ENCODE measurements around the gene CABP7. TPM values are rescaled to one million over a fixed set of nuclear protein-coding genes. Genes with fewer than 3 reads are reported as not detected.

Gene CABP7
- total RNA-seq, 4 donors from 2014 or later, result 0.13 to 0.19 TPM; not detected in 2

DNA sequence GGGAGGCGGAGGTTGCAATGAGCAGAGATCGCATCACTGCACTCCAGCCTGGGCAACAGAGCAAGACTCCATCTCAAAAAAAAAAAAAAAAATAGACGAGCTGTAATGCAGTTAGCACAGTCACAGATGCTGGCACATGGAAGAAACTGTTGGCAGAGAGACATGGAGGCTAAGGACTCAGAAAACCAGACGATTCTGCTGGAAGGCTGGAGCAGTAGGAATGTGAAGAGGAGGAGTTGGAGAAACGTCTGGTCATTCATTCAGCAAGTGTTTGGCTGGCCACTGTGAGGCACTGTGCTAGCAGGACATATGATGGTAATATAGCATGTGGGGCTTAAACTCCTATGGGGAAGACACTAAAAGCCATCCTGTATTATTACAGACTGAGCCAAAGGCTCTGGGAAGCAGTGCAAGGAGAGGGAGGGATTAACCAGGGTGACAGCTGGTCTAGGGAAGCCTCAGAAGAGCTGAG lies 52.4 kb downstream of the CABP7 start:
- TF ChIP-seq, protein P1, sequence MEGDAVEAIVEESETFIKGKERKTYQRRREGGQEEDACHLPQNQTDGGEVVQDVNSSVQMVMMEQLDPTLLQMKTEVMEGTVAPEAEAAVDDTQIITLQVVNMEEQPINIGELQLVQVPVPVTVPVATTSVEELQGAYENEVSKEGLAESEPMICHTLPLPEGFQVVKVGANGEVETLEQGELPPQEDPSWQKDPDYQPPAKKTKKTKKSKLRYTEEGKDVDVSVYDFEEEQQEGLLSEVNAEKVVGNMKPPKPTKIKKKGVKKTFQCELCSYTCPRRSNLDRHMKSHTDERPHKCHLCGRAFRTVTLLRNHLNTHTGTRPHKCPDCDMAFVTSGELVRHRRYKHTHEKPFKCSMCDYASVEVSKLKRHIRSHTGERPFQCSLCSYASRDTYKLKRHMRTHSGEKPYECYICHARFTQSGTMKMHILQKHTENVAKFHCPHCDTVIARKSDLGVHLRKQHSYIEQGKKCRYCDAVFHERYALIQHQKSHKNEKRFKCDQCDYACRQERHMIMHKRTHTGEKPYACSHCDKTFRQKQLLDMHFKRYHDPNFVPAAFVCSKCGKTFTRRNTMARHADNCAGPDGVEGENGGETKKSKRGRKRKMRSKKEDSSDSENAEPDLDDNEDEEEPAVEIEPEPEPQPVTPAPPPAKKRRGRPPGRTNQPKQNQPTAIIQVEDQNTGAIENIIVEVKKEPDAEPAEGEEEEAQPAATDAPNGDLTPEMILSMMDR (IDR thresholded peaks at IDR 0.05), result no peak
- ATAC-seq (ENCODE audit: low FRiP score), result peak; percentile 53
- no peak for DNase-seq (ENCODE audit: low spot score)

DNA sequence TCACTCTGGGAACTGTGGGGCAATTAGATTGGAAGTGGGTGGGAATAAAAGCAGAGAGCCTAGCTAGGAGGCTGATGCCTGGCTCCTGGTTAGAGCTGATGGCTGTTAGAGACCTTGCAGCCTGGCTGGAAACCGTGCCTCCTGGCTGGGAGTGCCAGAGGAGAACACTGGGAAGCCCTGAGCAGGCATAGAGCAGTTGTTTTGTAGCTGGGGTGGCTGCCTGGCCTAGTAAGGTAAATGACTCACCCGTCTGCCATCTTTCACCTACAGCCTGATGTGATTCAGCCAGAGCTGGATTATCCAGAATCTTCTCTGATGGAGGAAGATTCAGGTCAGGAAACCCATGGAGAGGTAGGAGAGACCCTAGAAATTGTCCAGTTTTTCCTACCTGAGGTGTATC lies 53.4 kb downstream of the CABP7 start:
- no peak for DNase-seq (ENCODE audit: low spot score)
- TF ChIP-seq, protein P1 (IDR thresholded peaks at IDR 0.05), result no peak
- peak; percentile 45 for ATAC-seq (ENCODE audit: low FRiP score)

DNA sequence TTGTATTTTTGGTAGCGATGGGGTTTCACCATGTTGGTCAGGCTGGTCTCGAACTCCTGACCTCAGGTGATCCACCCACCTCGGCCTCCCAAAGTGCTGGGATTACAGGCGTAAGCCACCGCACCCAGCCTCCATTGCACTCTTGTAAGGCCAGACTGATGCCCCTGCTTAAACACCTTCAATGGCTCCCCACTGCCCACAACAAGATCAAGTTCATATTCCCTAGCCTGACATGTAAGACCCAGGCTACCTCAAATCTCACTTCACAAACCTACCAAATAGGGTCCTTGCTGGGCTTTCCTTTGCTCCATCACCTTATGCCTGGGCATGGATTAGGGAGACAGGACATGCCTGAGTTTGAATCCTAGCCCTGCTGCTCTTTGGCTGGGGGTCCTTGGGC lies 60.4 kb downstream of the CABP7 start:
- no peak for ATAC-seq (ENCODE audit: low FRiP score)
- TF ChIP-seq, protein P1 (IDR thresholded peaks at IDR 0.05), result no peak

DNA sequence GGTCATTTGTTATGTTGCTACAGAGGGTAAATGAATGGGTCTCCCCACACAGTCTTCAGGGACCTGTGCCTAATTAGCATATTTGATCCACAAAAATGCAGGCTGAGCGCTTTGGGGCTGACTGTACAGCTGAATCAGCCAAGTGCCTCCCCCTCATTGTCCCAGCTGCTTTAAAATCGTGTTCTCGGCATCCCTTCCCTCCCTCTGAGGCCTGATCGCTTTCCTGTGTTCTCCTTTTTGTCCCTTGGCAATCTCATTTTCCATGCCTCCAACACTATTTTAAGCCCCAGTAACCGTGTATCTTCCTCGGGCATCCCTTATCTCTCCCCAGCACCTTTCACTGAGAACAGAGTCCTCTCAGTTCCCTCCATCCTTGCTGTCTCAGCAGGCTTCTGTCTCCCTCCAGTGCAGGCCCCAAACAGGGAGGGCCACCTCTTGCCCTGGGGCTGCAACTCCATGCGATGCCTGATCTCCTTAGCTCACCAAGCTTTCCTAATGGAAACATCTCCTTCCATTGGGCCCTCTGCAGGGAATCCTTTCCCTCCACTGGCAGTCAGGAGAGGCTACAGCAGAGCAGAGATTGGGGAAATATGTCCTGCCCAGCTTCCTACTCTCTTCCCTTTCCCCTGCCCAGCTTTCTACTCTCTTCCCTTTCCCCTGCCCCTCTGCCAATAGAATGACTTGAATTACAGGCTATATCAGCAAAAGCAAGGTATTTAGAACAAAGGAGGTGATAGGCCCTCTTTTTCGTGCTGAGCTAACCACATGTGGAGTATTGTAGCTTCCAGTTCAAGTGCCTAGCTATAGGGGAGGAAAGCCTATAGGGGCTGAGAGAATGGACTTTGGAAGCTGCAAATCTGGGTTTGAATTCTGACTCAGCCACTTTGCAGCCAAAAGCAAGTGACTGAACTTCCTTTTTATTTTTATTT lies 61.2 kb downstream of the CABP7 start:
- ATAC-seq (ENCODE audit: low FRiP score) (peak; percentile 39), DNase-seq (ENCODE audit: low spot score) (no peak)
- TF ChIP-seq, protein P1 (IDR thresholded peaks at IDR 0.05), result no peak

More for the DNA sequence above, 60.4 kb downstream of the CABP7 start:
- DNase-seq (ENCODE audit: low spot score), result no peak

Small RNAs within 50 kb of the gene (small RNA-seq; reads per million reads assigned to genes)
- gene AC004882.2, result not detected
- gene RF00019, result not detected

Other genes with a start within 250 kb of the CABP7 start
- gene NEFH, start 239.8 kb upstream of the CABP7 start, total RNA-seq, result 1 to 10 TPM in 1 of 4 donors, under 1 TPM in 3; 0.32 to 1.4 (median 0.42) TPM
- gene THOC5, start 166.2 kb upstream of the CABP7 start, total RNA-seq, result 10 to 100 TPM; 21.0 to 54.2 (median 29.4) TPM
- 10 to 100 TPM in 2 of 4 donors, 1 to 10 TPM in 2; 5.5 to 16.4 (median 10.3) TPM for gene NIPSNAP1, start 138.9 kb upstream of the CABP7 start, total RNA-seq
- gene NF2, start 116.4 kb upstream of the CABP7 start, total RNA-seq, result 10 to 100 TPM; 26.6 to 35.2 (median 32.9) TPM
- 10 to 100 TPM in 3 of 4 donors, 1 to 10 TPM in 1; 8.3 to 23.0 (median 16.9) TPM for gene ZMAT5, start 47.0 kb downstream of the CABP7 start, total RNA-seq
- 10 to 100 TPM; 47.3 to 73.6 (median 65.4) TPM for gene UQCR10, start 47.4 kb downstream of the CABP7 start, total RNA-seq
- 10 to 100 TPM; 35.4 to 65.2 (median 51.8) TPM for gene ASCC2, start 118.3 kb downstream of the CABP7 start, total RNA-seq
- gene MTMR3, start 163.2 kb downstream of the CABP7 start, total RNA-seq, result 10 to 100 TPM; 41.3 to 88.9 (median 53.2) TPM